ENCODE measurements around the gene SMC6. TPM values are rescaled to one million over a fixed set of nuclear protein-coding genes. Genes with fewer than 3 reads are reported as not detected.

The SMC6 gene
- total RNA-seq, 1 experiment from 2014 or later, result 44.2 TPM

DNA sequence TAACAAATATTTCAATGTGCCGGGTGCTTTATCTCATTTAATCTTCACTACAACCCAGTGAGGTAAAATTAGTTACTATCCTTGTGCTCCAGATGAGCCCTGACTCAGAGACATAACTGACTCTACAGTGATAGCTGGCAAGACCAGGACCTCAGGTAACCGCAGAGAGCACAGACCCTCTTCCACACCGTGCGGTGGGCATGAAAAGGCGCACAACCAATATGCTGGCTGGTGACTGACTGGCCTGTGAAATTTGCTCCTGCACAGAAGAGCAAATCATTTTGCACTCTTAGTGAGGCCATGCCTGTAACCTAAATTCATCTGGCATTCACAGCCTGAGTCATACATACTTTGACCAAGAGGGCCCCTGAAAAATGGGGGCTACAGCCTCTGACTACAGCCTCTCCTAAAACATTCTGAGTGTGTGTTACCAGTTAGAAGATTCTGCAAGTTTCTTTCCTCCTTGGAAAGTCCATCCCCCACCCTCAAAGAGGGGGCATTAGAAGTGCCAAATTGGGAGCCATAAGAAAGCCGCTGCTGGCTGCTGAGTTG lies 40.3 kb upstream of the SMC6 start:
- Histone ChIP-seq H3K9me3 (ENCODE audit: low read length) (no peaks in the 10 kb centered on the region), H3K4me1 (ENCODE audit: low read length) (peaks cover 47% of the 10 kb centered on the region), H3K27ac (ENCODE audit: low read length) (peak overlapping the region; percentile 37), H3K9me2 (replicated peaks; ENCODE audit: insufficient read depth, low read length) (no peaks in the 10 kb centered on the region), H4K20me1 (ENCODE audit: insufficient read depth, low read depth, low read length) (no peaks in the 10 kb centered on the region), H3K79me2 (ENCODE audit: low read length) (no peaks in the 10 kb centered on the region), H3K4me2 (ENCODE audit: low read depth, low read length, poor library complexity, severe bottlenecking) (no peak overlapping the region), H3K9ac (ENCODE audit: low read length) (no peak overlapping the region), H3K27me3 (ENCODE audit: low read length) (no peaks in the 10 kb centered on the region), H3K4me3 (ENCODE audit: low read length) (no peak overlapping the region), H2AFZ (ENCODE audit: low read length) (no peak overlapping the region), H3K36me3 (ENCODE audit: insufficient read depth, low read length) (no peaks in the 10 kb centered on the region)
- no peak for DNase-seq

DNA sequence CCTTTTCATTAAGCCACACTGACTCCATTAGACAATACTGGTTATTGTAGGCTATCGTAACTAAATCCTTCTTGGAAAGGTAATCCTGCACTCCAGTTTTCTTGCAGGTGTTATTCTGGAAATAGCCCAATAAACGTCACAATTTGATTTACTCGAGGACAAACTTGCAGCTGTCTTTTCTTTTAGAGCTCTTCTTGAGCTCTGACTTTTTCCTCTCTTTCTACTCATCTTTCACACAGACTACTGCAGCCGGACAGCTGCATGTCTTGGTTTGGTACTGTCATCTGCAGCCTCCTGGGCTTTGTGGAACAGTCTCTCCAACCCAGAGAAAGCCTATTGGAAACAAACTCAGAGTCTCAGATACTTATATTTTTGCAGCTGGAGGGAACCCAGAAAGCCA lies 39.7 kb upstream of the SMC6 start:
- no peaks in the 10 kb centered on the region for H3K36me3 ChIP-seq (ENCODE audit: insufficient read depth, low read length)
- no peaks in the 10 kb centered on the region for H3K9me2 ChIP-seq (replicated peaks; ENCODE audit: insufficient read depth, low read length)
- H3K27me3 ChIP-seq (ENCODE audit: low read length), result no peaks in the 10 kb centered on the region
- H3K4me3 ChIP-seq (ENCODE audit: low read length), result no peak overlapping the region
- no peaks in the 10 kb centered on the region for H3K9me3 ChIP-seq (ENCODE audit: low read length)
- H3K9ac ChIP-seq (ENCODE audit: low read length), result no peak overlapping the region
- H3K79me2 ChIP-seq (ENCODE audit: low read length), result no peaks in the 10 kb centered on the region
- H3K4me2 ChIP-seq (ENCODE audit: low read depth, low read length, poor library complexity, severe bottlenecking), result peak overlapping the region; percentile 16
- peaks cover 47% of the 10 kb centered on the region for H3K4me1 ChIP-seq (ENCODE audit: low read length)
- no peak overlapping the region for H2AFZ ChIP-seq (ENCODE audit: low read length)
- H4K20me1 ChIP-seq (ENCODE audit: insufficient read depth, low read depth, low read length), result no peaks in the 10 kb centered on the region
- H3K27ac ChIP-seq (ENCODE audit: low read length), result peak overlapping the region; percentile 37
- DNase-seq, result no peak

DNA sequence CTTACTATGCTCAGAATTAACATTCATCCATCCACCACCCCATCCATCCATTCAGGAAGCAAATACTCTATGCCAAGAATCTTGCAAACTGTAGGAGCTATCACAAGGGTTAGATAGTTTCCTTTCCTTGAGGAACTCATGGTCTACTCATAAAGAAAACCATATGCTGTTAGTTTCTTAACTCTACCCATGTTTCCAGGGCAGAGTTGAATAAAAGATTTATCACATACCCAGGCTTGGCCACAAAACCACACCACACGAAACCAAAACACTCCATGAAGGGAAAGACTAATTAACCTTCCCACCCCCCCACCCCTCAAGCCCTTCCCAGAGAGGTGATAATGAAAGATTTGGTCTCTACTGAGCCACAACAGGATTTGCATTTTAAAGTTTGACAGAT lies 38.9 kb upstream of the SMC6 start:
- Histone ChIP-seq H3K27me3 (ENCODE audit: low read length) (no peaks in the 10 kb centered on the region), H3K27ac (ENCODE audit: low read length) (no peak overlapping the region), H3K36me3 (ENCODE audit: insufficient read depth, low read length) (no peaks in the 10 kb centered on the region), H3K4me1 (ENCODE audit: low read length) (peaks cover 51% of the 10 kb centered on the region), H3K9me3 (ENCODE audit: low read length) (no peaks in the 10 kb centered on the region), H3K9ac (ENCODE audit: low read length) (no peak overlapping the region), H3K4me2 (ENCODE audit: low read depth, low read length, poor library complexity, severe bottlenecking) (no peak overlapping the region), H2AFZ (ENCODE audit: low read length) (no peak overlapping the region), H4K20me1 (ENCODE audit: insufficient read depth, low read depth, low read length) (no peaks in the 10 kb centered on the region), H3K4me3 (ENCODE audit: low read length) (no peak overlapping the region), H3K9me2 (replicated peaks; ENCODE audit: insufficient read depth, low read length) (no peaks in the 10 kb centered on the region), H3K79me2 (ENCODE audit: low read length) (no peaks in the 10 kb centered on the region)
- no peak for DNase-seq

DNA sequence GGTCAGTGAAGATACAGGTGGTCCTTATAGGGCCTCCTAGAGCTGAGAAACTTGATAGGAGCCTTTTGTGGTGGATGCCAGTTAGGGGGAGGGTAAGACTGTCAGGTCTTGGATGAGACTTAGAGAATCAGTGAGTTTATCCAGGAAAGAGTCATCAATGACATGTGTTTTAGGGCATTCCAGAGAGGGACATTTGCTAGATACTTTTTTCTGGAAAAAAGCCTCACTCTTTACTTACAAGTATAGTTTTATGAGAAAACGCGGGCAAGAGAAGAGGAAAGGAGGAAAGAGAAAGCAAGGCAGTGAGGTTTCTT lies 38.2 kb upstream of the SMC6 start:
- Histone ChIP-seq H3K9me3 (ENCODE audit: low read length) (no peaks in the 10 kb centered on the region), H3K36me3 (ENCODE audit: insufficient read depth, low read length) (no peaks in the 10 kb centered on the region), H3K9ac (ENCODE audit: low read length) (no peak overlapping the region), H4K20me1 (ENCODE audit: insufficient read depth, low read depth, low read length) (no peaks in the 10 kb centered on the region), H3K27me3 (ENCODE audit: low read length) (no peaks in the 10 kb centered on the region), H3K4me1 (ENCODE audit: low read length) (peaks cover 58% of the 10 kb centered on the region), H3K79me2 (ENCODE audit: low read length) (no peaks in the 10 kb centered on the region), H3K27ac (ENCODE audit: low read length) (no peak overlapping the region), H3K4me3 (ENCODE audit: low read length) (no peak overlapping the region), H3K9me2 (replicated peaks; ENCODE audit: insufficient read depth, low read length) (no peaks in the 10 kb centered on the region), H2AFZ (ENCODE audit: low read length) (no peak overlapping the region), H3K4me2 (ENCODE audit: low read depth, low read length, poor library complexity, severe bottlenecking) (no peak overlapping the region)
- DNase-seq, result no peak

DNA sequence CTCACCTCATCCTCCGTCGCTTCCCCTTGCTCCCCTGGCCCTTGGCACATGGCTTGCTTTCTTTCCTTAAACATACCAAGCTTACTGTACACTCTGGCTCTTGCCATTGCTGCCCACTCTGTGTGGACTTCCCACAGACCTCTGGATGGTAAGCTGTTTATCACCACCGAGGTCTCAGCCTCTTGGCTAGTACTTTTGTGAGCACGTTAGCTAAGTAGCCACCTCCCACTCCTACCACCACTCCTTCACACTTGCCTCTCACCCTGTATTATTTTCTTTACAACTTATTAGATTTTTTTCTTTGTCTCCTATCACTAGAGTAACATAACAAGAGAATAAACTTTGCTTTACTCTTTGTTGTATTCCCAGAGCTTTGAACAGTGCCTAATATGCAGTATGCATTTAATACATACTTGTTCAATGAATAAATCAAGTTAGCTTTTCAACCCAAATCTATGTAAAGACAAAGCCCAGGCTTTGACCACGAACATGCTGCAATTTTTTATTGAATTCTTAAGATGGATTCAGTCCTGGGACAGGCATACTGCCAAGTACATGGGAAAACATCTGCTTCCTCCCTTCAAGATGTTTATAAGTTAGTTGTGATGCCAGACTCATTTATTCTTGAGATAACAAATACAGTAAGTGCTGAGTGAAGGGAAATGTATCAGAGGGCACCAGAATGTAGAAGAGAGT lies 37.7 kb upstream of the SMC6 start:
- no peak for DNase-seq
- H2AFZ ChIP-seq (ENCODE audit: low read length), result no peak overlapping the region
- no peaks in the 10 kb centered on the region for H3K9me2 ChIP-seq (replicated peaks; ENCODE audit: insufficient read depth, low read length)
- no peaks in the 10 kb centered on the region for H3K9me3 ChIP-seq (ENCODE audit: low read length)
- no peak overlapping the region for H3K4me2 ChIP-seq (ENCODE audit: low read depth, low read length, poor library complexity, severe bottlenecking)
- no peaks in the 10 kb centered on the region for H4K20me1 ChIP-seq (ENCODE audit: insufficient read depth, low read depth, low read length)
- H3K9ac ChIP-seq (ENCODE audit: low read length), result no peak overlapping the region
- peaks cover 58% of the 10 kb centered on the region for H3K4me1 ChIP-seq (ENCODE audit: low read length)
- no peaks in the 10 kb centered on the region for H3K27me3 ChIP-seq (ENCODE audit: low read length)
- H3K36me3 ChIP-seq (ENCODE audit: insufficient read depth, low read length), result no peaks in the 10 kb centered on the region
- no peak overlapping the region for H3K27ac ChIP-seq (ENCODE audit: low read length)
- no peak overlapping the region for H3K4me3 ChIP-seq (ENCODE audit: low read length)
- no peaks in the 10 kb centered on the region for H3K79me2 ChIP-seq (ENCODE audit: low read length)

DNA sequence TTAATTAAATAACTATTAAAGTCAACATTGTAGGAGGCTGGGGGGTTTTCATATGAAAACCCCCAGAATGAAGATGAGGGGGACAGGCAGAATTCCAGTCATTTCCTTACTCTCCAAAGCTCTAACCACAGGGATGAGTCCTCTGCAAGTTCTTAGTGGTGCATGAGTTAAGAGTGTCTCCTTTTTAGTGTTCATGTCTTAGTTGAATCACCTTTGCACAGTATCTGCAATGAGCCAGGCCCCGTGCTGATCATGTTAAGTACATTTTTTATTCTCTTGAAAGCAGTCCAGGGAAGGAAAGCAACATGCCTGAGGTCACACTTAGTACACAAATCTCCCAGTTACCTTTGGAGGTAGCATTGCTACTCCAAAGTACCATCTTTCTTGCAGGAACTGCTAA lies 36.9 kb upstream of the SMC6 start:
- H2AFZ ChIP-seq (ENCODE audit: low read length), result no peak overlapping the region
- no peak overlapping the region for H3K4me3 ChIP-seq (ENCODE audit: low read length)
- no peak overlapping the region for H3K9ac ChIP-seq (ENCODE audit: low read length)
- H3K4me2 ChIP-seq (ENCODE audit: low read depth, low read length, poor library complexity, severe bottlenecking), result no peak overlapping the region
- no peaks in the 10 kb centered on the region for H3K9me3 ChIP-seq (ENCODE audit: low read length)
- peaks cover 55% of the 10 kb centered on the region for H3K4me1 ChIP-seq (ENCODE audit: low read length)
- no peaks in the 10 kb centered on the region for H3K36me3 ChIP-seq (ENCODE audit: insufficient read depth, low read length)
- H3K79me2 ChIP-seq (ENCODE audit: low read length), result no peaks in the 10 kb centered on the region
- no peak for DNase-seq
- H3K27me3 ChIP-seq (ENCODE audit: low read length), result no peaks in the 10 kb centered on the region
- H3K9me2 ChIP-seq (replicated peaks; ENCODE audit: insufficient read depth, low read length), result no peaks in the 10 kb centered on the region
- no peak overlapping the region for H3K27ac ChIP-seq (ENCODE audit: low read length)
- no peaks in the 10 kb centered on the region for H4K20me1 ChIP-seq (ENCODE audit: insufficient read depth, low read depth, low read length)

DNA sequence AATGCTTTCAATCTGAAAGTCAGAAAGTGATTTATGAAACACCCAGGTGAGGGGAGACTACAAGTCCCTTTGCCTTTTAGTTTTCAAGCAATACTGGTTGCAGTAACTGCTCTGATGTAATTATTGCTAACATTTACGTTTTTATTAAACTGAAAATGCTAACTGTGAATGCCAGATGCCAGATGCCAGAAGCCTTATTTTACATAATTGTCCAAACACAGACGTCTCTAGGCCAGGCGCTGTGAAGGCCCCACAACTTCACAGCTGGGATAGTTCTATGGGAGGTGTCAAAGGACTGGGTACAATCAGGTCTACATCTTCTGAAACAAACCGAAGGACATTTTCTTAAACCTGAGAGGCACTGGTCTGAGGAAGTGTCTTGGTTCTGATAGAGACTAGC lies 35.2 kb upstream of the SMC6 start:
- Histone ChIP-seq H3K4me1 (ENCODE audit: low read length) (peaks cover 51% of the 10 kb centered on the region), H3K36me3 (ENCODE audit: insufficient read depth, low read length) (no peaks in the 10 kb centered on the region; the same call in 1 of the 2 replicates), H3K9ac (ENCODE audit: low read length) (no peak overlapping the region), H3K27ac (ENCODE audit: low read length) (peak overlapping the region; percentile 25), H3K9me3 (ENCODE audit: low read length) (no peaks in the 10 kb centered on the region), H3K4me3 (ENCODE audit: low read length) (no peak overlapping the region), H3K27me3 (ENCODE audit: low read length) (no peaks in the 10 kb centered on the region), H3K79me2 (ENCODE audit: low read length) (no peaks in the 10 kb centered on the region), H3K4me2 (ENCODE audit: low read depth, low read length, poor library complexity, severe bottlenecking) (no peak overlapping the region), H3K9me2 (replicated peaks; ENCODE audit: insufficient read depth, low read length) (no peaks in the 10 kb centered on the region), H2AFZ (ENCODE audit: low read length) (no peak overlapping the region), H4K20me1 (ENCODE audit: insufficient read depth, low read depth, low read length) (no peaks in the 10 kb centered on the region)
- no peak for DNase-seq

DNA sequence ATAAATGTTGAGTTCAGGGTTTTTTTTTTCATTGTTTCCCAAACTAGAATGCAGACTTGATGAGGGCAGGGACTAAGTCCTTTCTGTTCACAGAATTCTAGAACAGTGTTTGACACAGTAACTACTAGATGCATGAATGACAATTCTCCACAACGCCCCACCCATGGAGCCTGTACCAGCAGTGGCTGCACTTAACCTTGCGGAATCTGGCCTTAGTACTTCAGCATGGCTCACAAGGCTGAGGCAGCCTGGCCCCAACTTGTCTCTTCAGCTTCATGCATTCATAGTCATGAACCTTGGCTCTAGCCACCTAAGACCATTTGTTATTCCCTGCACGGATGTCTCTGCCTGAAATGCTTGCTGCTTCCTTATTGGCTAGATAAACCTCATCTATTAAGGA lies 33.1 kb upstream of the SMC6 start:
- Histone ChIP-seq H2AFZ (ENCODE audit: low read length) (no peak overlapping the region), H3K9ac (ENCODE audit: low read length) (no peak overlapping the region), H3K36me3 (ENCODE audit: insufficient read depth, low read length) (peaks cover 16% of the 10 kb centered on the region), H3K9me3 (ENCODE audit: low read length) (no peaks in the 10 kb centered on the region), H3K4me1 (ENCODE audit: low read length) (peaks cover 33% of the 10 kb centered on the region), H3K4me3 (ENCODE audit: low read length) (no peak overlapping the region), H3K79me2 (ENCODE audit: low read length) (no peaks in the 10 kb centered on the region), H3K27ac (ENCODE audit: low read length) (no peak overlapping the region), H3K27me3 (ENCODE audit: low read length) (no peaks in the 10 kb centered on the region), H3K9me2 (replicated peaks; ENCODE audit: insufficient read depth, low read length) (no peaks in the 10 kb centered on the region; the same call in 1 of the 2 replicates), H4K20me1 (ENCODE audit: insufficient read depth, low read depth, low read length) (no peaks in the 10 kb centered on the region), H3K4me2 (ENCODE audit: low read depth, low read length, poor library complexity, severe bottlenecking) (no peak overlapping the region)
- DNase-seq, result no peak
